DND-41 (cell line): ENCODE results near the gene SPTLC1.

Source experiments
- CTCF ChIP-seq: IDR thresholded peaks from 2 replicates; pipeline ENCODE4 v1.5.1; 2012; ENCODE audit warnings: borderline replicate concordance, low read length, moderate library complexity, mild to moderate bottlenecking; ENCODE audit not compliant: poor library complexity, severe bottlenecking; ENCODE audit errors: extremely low read depth
- EZH2 ChIP-seq: IDR thresholded peaks from 3 replicates; pipeline ENCODE4 v1.6.1; 2012; ENCODE audit warnings: borderline replicate concordance, low read depth, mild to moderate bottlenecking, moderate library complexity, low read length, inconsistent platforms; ENCODE audit not compliant: severe bottlenecking

DNA sequence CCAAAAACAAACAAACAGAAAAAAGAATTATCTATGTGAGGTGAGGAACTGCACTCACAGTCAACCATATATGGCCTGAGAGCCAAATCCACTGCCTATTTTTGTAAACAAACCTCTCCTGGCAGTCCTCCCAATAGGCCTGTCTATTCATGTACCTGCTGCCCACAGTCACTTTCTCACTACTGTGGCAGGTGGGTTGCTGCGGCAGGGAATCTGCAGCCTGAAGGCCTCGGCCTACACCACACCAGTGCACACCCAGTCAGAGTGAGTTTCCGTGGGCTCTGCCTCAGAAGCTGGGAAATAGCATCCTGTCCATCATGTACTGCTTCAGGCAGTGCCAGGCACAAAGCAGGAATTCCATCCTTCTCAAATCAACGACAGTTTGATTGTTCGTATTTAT, 82.3 kb downstream of the SPTLC1 start:
- no peak for TF ChIP-seq CTCF
- no peak for TF ChIP-seq EZH2
